NCI-H345 treated with DMSO at 0.1 percent for 48 hours (cell line): ENCODE results near the gene PIGT.

ENCODE experiments used
- DNase-seq: peaks from one replicate; lab custom pipeline; 2025; ENCODE audit not compliant: unreplicated experiment; lab: John Stamatoyannopoulos, UW

PIGT gene

DNA sequence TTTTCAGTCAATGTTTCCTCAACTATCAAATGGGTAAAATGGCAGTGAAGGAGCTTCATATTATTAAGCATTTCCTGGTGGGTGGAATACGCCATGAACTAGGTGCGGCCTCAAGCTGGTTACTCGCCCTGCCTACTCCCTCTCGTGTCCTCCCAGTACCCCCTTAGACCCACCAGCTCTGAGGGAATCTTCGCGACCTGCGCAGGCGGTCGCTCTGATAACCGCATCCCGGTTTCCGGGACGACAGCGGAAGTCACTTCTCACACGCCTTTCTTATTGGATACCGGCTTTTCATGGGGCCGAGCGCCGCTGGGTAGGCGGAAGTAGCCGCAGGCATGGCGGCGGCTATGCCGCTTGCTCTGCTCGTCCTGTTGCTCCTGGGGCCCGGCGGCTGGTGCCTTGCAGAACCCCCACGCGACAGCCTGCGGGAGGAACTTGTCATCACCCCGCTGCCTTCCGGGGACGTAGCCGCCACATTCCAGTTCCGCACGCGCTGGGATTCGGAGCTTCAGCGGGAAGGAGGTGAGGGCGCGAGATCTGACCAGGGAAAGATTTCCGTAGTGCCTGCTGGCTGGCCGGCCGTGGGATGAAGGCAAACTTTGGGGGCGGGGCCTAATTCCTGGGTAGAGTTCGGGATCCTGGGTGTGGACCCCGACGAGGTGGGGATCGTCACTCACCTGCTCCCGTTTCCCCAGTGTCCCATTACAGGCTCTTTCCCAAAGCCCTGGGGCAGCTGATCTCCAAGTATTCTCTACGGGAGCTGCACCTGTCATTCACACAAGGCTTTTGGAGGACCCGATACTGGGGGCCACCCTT, at the start of gene PIGT:
PIGT (plus strand) TSS at position 320 of the 816 bp plus-strand sequence; CDS start at position 336, 16 bp downstream.
- DNase-seq = peak; percentile 87

DNA sequence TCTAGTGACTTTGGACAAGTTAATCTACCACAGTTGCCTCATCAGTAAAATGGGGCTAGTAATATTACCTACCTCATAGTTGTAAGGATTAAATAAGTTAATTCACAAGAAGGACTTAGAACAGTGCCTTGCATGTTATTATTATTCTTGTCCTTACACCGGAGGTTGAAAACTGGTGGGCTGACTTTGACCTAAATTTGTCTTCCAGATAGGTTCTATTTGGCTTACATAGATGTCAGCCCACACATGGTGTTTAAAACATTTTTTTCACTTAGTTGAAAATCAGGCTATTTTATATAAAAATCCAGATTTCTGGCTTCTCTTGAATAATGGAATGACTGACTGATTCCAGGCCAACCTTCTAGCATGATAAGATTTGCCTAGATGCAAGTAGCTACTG, 49.7 kb upstream of the PIGT start:
- DNase-seq = no peak

DNA sequence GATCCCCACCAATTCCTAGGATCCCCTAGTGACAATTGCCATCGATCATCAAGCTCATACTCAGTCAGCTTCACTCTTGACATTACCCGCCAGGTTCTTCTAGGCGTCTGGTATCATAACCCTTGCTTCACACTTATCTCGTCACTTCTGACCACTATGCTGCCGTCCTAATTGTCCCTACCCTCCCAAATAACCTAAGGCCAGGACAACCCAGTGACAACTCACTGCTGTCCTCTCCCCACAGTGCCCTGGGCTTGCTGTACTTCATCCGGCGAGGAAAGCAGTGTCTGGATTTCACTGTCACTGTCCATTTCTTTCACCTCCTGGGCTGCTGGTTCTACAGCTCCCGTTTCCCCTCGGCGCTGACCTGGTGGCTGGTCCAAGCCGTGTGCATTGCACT, 49.3 kb upstream of the PIGT start:
- DNase-seq = no peak

- DNase-seq = no peak
Observed at GRCh38 chr20:45367126-45367525, 48.8 kb upstream of the PIGT start.

DNA sequence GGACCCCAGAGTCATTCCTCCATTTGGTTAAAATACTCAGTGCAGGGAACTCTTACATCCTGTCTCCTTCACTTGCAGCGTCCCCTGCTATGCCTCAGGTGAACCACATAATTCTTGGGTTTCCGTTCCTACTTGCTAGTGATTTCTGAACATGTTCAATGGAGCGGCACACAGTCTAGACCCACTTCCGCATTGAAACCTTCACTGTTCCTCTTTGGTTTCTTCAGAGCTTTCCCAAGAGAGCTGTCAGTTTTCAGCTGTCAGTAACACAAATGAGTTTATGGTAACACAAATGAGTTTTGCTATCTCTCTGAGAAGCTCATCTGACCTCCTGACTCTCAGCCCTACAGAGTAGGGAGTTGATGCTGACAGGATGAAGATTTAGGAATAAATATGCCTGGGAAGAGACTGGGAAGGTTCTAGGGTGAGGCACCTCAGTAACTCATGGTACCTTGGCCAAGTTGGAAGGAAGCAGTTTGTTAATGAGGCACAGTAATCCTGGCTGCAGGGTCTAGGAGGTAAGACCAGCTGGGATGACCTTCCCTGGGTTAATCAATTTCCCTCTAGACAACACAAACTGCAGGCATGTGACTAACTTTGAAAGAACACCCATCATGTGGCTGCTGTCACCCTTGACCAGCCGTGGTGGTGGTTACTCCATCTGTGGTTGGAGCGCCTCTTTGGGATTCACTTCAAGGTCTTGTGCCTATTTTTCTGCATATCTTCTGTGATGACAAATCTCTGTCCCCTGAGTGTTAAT, 47.5 kb upstream of the PIGT start:
- DNase-seq = no peak

DNA sequence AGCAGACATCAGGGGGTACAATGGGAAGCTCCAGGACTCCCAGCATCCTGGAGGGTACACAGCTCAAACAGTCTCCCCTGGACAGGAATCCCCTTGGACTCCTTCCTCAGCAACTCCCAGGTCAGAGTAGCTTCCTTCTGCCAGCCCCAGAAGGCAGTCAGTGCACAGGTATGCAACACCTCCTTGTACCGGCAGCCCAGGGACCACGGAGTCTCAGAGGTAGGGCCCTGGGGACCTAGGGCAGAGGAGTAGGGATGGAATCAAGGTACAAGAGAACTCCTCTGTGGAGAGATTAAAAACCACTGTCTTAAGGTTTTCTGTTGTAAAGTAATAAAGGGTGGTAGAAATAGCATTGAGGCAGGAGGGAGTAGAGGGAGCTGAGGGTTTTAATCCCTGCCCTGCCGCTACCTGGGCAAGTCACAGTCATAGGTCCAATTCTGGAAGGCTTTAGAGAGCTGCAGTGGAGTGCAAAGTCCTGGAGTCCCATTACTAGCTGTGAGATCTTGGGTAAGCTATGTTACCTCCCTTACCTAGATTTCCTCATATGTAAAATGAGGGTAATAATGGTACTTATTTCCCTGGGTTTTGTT, 45.3 kb upstream of the PIGT start:
- DNase-seq = no peak

DNA sequence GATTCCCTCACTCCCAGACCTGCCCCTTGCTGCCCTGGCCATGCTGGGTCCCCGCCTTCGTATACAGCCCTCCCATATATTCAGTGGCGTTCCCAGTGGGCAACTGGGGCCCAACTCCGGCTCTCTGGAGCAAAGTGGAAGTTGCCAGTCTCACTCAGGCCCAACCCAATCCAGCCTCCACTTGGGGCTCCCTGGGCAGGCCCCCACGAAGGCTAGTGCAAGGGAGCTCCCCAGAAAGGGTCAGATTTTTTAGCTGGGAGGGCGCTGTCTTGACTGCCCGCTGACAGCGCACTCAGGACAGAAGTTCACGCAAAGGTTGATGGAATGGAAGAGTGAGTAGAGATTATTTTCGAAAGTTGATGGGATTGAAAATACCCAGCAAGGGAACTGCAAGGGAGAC, 43.7 kb upstream of the PIGT start:
- no peak for DNase-seq

- DNase-seq = no peak
Observed at GRCh38 chr20:45372646-45373352, 43.1 kb upstream of the PIGT start.

DNA sequence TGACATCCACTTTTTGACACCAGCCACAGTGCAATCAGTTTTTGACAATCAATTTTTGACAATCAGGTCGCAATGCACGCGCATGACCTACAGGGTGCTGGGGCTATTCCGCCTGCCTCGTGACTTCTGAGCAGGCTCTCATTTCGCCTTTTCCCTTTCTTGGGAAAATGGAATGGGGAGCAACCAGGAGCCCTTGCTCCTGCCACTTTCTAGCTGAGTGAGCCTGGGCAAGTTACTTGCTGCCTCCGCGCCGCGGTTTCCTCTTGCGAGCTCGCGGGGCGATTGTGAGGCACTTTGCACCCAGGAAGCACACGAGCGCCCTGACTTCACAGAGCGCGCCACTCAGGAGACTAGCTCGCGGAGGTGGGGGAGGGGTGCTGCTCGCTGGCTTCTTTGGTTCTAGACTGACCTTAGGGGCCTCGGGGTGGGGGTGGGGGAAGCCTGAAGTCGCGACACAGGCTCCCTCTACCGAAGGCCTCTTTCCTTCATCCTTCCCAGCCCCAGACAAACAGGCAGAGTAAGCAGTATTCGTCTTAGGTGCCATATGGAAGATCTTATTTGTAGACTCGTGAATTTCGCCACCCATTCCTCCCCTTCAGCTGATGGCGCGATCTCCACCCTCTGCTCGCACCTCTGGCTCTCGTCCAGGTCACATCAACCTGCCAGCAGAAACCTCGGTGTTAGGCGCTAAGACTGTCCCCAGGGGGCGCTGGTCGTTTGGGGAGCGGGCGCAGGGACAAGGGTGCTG, 42.4 kb upstream of the PIGT start:
- DNase-seq = peak; percentile 83

DNA sequence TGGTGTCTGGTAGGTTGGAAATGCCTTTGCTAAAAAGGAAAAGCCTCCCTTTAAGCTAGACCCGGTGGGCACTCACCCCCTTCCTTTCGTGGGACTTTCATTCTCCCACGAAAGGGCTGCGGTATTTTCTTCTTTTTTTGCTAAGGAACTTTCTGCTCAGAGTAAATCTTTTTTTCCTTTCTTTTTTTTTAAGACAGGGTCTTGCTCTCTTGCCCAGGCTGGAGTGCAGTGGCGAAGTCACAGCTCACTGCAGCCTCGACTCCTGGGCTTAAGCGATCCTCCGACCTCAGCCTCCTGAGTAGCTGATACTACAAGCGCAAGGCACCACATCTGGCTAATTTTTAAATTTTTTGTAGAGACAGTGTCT, 41.9 kb upstream of the PIGT start:
- DNase-seq = no peak

DNA sequence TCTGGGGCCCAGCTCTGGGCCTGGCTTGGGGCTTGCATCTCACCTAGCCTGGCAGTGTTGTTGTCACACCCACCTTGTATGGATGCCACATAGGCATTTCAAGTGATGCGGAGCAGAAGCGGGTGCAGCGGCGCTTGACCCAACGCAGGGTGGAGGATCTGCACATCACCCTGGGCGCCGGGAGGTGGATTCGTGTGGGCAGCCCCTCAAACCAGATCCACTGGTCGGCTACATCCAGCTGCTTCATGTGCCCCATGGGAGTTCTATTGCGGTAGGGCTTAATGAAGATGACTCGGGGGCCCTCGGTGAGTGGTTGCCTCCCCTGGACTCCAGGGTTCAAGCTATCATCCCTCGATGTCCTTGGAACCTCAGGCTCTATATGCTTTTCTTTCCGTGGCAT, 41.0 kb upstream of the PIGT start:
- DNase-seq = no peak

DNA sequence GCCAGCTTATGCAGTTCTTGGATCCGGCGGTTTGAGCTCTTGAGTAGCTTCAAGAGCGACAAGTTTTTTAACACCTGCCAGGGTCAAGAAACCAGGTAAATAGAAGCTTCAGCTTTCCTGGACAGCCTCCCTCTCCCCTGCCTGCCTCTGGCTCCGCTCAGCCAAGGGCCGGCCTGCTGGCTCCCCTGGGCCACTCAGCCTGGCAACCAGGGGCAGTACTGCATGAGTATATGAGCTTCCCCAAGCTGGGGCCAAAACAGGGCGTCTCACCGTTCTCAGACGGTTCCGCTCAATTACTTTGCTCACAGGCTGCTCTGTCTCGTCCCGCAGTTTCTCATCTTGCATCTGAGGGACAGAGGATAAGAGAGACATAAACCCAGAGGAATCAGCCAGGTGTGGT, 38.7 kb upstream of the PIGT start:
- no peak for DNase-seq

DNA sequence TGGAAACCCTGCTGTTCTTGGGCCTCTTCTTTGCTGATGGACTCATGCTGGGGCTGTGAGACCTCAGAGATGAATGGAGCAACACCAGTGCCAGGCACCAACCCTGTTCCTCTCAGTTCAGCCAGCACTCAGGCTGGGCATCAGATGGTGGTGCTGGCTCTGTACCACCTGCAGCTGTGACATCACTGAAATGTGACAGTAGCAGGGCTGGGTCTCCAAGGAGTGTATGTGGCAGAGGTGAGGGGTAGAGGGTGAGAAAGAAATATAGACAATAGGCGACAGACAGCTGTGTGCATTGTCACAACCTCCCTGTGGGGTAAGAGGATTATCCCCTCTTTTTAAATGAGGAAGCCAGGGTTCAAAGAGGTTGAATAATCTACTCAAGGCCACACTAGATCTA, 37.8 kb upstream of the PIGT start, which contains the start of gene TP53TG5:
TP53TG5 (minus strand) TSS at position 135 of the 400 bp plus-strand sequence; CDS start at position 46, 89 bp downstream.
- DNase-seq = no peak

GRCh38 chr20:45387274-45387673, 28.7 kb upstream of the PIGT start:
- no peak for DNase-seq

- DNase-seq = no peak
Observed at GRCh38 chr20:45390931-45391330, 25.0 kb upstream of the PIGT start.

DNA sequence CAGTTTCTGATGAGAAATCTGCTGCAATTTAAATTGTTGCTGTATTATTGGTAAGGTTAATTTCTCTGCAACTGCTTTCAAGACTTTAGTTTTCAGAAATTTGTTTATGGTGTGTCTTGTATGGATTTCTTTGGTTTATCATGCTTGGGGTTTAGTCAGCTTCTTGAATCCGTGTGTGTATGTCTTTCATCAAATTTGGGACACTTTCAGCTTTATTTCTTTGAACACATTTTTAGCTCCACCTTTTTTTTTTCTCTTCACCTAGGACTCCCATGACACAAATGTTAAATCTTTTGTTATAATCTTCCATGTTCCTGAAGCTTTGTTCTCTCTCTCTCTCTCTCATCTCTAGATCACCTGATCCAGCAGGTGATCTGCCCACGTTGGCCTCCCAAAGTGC, 24.4 kb upstream of the PIGT start:
- no peak for DNase-seq

- DNase-seq = peak; percentile 22
Observed at GRCh38 chr20:45392733-45393132, 23.2 kb upstream of the PIGT start.

GRCh38 chr20:45394221-45395113, 21.5 kb upstream of the PIGT start:
- DNase-seq = no peak

- no peak for DNase-seq
Observed at GRCh38 chr20:45395114-45395415, 20.9 kb upstream of the PIGT start.

GRCh38 chr20:45399018-45399417, 16.9 kb upstream of the PIGT start:
- no peak for DNase-seq
